ENCODE measurements around the gene ZDHHC21.

- no peak for TF ChIP-seq CTCF (IDR thresholded peaks at IDR 0.05)
- no peak for TF ChIP-seq EP300 (IDR thresholded peaks at IDR 0.05)
- TF ChIP-seq POLR2A (IDR thresholded peaks at IDR 0.05), result no peak
Observed at GRCh38 chr9:14618836-14619420, 74.3 kb downstream of the ZDHHC21 start.
